Activated T-cell treated with anti-CD3 and anti-CD28 coated beads for 48 hours (primary cell): Measurements from ENCODE around the gene GPR142.

Experiments
- DNase-seq: peaks from one replicate; pipeline ENCODE4 v3.0.0-alpha.2; 2020; ENCODE audit warnings: low read depth

Gene GPR142

GRCh38 chr17:74367206-74367605 is at the start of gene GPR142:
Gene GPR142 (plus strand): TSS chr17:74367506. CDS start chr17:74369541, 2,035 bp downstream.
- no peak for DNase-seq

GRCh38 chr17:74318391-74318790 is 48.9 kb upstream of the GPR142 start:
- no peak for DNase-seq

GRCh38 chr17:74324521-74324920 is 42.8 kb upstream of the GPR142 start:
- no peak for DNase-seq

GRCh38 chr17:74325376-74325742 is 41.9 kb upstream of the GPR142 start:
- no peak for DNase-seq

- peak; percentile 65 for DNase-seq
Measured at GRCh38 chr17:74325743-74326379, 41.4 kb upstream of the GPR142 start, which contains the start of gene KIF19. Gene KIF19 (plus strand): TSS chr17:74326226. CDS start chr17:74326350, 124 bp downstream.

GRCh38 chr17:74326506-74326905 is 40.8 kb upstream of the GPR142 start:
- no peak for DNase-seq

- DNase-seq: no peak
Measured at GRCh38 chr17:74328487-74328886, 38.8 kb upstream of the GPR142 start.

GRCh38 chr17:74329378-74329777 is 37.9 kb upstream of the GPR142 start:
- DNase-seq: no peak

GRCh38 chr17:74330446-74330845 is 36.9 kb upstream of the GPR142 start:
- DNase-seq: no peak

GRCh38 chr17:74332017-74332650 is 35.2 kb upstream of the GPR142 start:
- no peak for DNase-seq

GRCh38 chr17:74332763-74333283 is 34.5 kb upstream of the GPR142 start:
- DNase-seq: no peak

GRCh38 chr17:74334393-74335039 is 32.8 kb upstream of the GPR142 start:
- no peak for DNase-seq

- DNase-seq: no peak
Measured at GRCh38 chr17:74335529-74336062, 31.7 kb upstream of the GPR142 start.

GRCh38 chr17:74336307-74336706 is 31.0 kb upstream of the GPR142 start:
- no peak for DNase-seq

GRCh38 chr17:74337834-74338500 is 29.3 kb upstream of the GPR142 start:
- DNase-seq: no peak

GRCh38 chr17:74339537-74340195 is 27.6 kb upstream of the GPR142 start:
- DNase-seq: no peak

- DNase-seq: no peak
Measured at GRCh38 chr17:74340470-74341023, 26.8 kb upstream of the GPR142 start.

GRCh38 chr17:74342224-74342623 is 25.1 kb upstream of the GPR142 start:
- DNase-seq: no peak

- no peak for DNase-seq
Measured at GRCh38 chr17:74343121-74343520, 24.2 kb upstream of the GPR142 start.

GRCh38 chr17:74343526-74344284 is 23.6 kb upstream of the GPR142 start:
- no peak for DNase-seq

GRCh38 chr17:74344658-74345057 is 22.6 kb upstream of the GPR142 start:
- no peak for DNase-seq
